DMS 273 (cell line): Measurements from ENCODE around the gene SH3GLB1.

ENCODE experiments used
- DNase-seq: peaks from one replicate; lab custom pipeline; 2025; ENCODE audit not compliant: unreplicated experiment; lab: John Stamatoyannopoulos, UW

SH3GLB1 gene

GRCh38 chr1:86731416-86731815, 27.0 kb downstream of the SH3GLB1 start:
- DNase-seq, result no peak

GRCh38 chr1:86733340-86733739, 29.0 kb downstream of the SH3GLB1 start:
- no peak for DNase-seq

DNA sequence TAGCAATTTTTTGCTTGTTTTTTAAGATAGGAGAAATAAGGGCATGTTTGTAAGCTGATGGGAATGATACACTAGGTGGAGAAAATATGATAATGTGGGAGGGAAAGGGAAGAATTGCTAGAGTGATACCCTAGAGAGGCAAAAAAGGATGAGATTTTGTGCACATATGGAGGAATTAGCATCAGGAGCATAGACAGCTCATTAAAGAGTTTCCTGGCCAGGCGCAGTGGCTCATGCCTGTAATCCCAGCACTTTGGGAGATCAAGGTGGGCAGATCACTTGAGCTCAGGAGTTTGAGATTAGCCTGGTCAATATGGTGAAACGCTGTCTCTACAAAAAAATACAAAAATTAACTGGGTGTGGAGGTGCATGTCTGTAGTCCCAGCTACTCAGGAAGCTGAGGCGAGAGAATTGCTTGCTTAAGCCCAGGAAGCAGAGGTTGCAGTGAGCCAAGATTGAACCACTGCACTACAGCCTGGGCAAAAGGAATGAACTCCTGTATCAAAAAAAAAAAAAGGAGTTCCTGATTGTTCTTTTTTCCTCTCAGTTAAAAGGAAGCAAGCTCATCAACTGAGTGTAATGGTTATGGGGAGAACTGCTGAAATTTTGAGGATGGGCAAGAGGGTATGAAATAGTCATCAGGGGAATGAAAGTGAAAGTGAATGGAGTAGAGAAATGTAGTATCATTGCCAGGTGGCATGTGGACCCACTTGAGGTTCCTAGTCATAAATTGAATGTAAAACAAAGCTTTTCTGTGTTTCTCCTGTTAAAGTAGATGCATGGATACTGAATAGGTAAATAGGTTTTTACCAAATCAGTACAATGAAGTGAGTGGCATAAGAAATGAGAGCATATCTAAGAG, 35.5 kb downstream of the SH3GLB1 start:
- no peak for DNase-seq

DNA sequence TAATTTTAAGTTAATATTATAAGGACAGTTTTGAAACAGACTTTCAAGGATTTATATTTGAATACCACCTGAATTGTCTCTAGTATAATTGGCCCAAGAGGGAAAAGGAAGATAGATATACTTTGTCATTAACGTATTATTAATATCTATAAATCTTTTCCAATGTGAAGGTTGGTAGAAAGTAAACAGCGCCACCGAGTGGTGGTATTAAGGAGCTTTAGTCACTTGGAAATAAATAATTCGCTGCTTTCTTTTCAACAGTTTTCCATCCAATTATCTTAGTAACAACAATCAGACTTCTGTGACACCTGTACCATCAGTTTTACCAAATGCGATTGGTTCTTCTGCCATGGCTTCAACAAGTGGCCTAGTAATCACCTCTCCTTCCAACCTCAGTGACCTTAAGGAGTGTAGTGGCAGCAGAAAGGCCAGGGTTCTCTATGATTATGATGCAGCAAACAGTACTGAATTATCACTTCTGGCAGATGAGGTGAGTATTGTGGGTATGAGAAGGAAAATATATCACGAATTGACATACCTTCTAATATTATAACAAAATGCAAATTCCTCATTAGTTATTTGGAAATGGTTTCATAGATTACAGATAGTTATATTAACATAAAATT, 37.7 kb downstream of the SH3GLB1 start:
- DNase-seq, result peak; percentile 61

DNA sequence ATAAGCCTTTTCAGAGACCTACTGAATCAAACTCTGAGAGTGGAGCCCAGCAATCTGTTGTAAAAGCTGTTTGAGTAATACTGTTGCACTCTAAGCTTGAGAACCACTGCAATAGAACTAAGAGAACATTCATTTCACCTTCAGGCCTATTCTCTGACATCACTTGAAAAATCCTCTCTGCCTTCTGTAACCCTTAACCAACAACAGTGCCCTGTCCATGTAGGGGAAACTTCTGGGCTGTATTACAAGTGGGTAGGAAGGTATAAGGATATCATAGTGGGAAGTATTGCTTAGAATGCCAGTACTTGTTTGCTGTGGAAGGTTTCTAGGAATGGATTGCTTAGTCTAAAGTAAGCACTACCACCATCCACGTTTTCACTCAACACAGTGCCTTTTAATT, 42.9 kb downstream of the SH3GLB1 start:
- no peak for DNase-seq

DNA sequence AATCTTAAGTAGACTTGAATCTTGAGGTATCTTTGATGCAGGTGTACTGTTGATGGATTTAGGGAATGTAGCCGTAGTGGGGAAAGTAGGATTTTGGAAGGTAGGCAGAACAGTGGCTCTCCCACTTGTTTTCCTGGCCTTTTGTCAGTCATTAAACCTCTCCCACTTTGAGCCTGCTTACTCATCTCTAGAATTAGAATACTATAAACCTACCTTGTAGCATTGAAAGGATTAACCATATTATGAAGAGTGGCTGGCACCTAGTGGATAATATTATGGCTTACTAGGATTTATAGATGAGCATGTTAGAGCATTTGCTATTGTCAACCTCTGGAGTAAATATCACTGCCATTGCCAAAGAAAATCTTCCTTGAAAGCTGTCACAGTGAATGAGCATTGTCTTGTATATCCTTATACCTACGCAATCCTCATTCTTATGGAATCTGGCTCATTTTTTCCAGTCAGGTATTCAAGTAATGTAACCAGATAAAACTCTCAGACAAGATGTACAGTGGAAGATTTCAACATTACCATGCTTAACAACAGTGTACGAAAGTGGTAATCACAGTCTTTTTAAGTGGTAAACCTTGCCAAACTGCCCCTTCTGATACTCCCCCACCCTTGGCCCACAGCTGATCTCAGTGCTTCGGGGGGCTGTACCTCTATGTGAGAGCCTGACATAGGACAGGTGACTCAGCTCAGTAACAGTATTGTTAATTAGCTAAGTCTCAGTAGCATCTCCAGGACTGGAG, 44.4 kb downstream of the SH3GLB1 start:
- DNase-seq, result no peak

DNA sequence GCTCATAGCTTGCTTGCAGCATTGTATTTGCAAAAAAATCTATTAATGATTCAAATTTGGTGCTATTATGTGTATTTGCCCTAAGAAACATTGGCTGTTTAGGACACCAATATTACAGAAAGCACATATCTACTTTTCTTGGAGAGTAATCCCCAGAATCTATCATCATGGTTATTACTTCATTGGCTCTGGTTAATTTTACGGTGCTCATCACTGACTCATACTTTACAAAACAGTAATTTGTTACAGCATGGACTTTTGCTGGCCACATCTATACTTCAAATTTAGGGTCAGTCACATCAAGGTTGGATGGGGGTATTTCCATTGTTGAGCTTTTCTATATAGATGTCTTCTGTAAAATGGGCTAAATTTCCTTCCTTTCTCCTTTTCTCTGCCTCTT, 45.7 kb downstream of the SH3GLB1 start:
- no peak for DNase-seq

DNA sequence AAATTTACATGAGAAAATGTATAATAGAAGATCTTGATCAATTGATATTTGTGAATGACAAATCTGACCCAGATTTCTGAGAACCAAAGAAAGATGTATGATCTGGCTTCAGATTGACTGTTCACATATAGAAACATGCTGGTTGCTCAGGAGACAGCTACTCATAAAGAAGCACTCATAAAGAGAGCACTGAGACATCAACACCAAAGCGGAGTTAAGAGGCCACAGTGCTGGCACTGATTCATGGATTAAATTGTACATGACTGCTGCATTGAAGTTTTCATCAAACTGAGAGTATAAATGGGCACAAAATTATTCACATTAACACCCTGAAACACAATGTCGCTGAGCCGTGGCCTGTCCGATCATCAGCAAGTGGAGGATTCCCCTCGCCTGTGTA, 46.2 kb downstream of the SH3GLB1 start:
- DNase-seq, result no peak

- no peak for DNase-seq
These were observed 47.5 kb downstream of the SH3GLB1 start for GRCh38 chr1:86751923-86752322.

GRCh38 chr1:86753700-86754099, 49.3 kb downstream of the SH3GLB1 start:
- peak; percentile 28 for DNase-seq

- no peak for DNase-seq
These were observed 50.0 kb downstream of the SH3GLB1 start for GRCh38 chr1:86754265-86754974.

DNA sequence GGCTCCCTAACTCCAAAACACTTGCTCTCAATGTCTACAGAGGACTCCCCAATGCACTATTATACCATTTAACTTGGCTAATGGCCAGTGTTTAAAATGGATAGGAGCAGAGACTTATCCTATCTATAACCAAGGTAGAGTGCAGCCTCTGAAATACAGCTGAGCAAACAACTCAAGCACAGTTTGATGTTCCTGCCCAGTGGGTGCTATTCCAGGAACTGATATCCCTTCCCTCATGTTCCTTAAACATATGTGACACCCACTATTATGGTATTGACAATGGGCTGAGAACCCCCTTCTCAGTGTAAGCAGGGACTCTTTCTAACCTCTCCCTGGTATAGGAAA, 51.7 kb downstream of the SH3GLB1 start:
- no peak for DNase-seq

- DNase-seq, result no peak
These were observed 53.1 kb downstream of the SH3GLB1 start for GRCh38 chr1:86757272-86757984.

GRCh38 chr1:86758570-86758969, 54.2 kb downstream of the SH3GLB1 start:
- DNase-seq, result no peak

GRCh38 chr1:86760199-86760598, 55.8 kb downstream of the SH3GLB1 start:
- no peak for DNase-seq

- DNase-seq, result no peak
These were observed 58.0 kb downstream of the SH3GLB1 start for GRCh38 chr1:86762336-86762735.

- DNase-seq, result no peak
These were observed 60.1 kb downstream of the SH3GLB1 start for GRCh38 chr1:86764523-86764922.

GRCh38 chr1:86765073-86765472, 60.7 kb downstream of the SH3GLB1 start:
- no peak for DNase-seq

GRCh38 chr1:86765674-86766073, 61.3 kb downstream of the SH3GLB1 start:
- DNase-seq, result no peak

DNA sequence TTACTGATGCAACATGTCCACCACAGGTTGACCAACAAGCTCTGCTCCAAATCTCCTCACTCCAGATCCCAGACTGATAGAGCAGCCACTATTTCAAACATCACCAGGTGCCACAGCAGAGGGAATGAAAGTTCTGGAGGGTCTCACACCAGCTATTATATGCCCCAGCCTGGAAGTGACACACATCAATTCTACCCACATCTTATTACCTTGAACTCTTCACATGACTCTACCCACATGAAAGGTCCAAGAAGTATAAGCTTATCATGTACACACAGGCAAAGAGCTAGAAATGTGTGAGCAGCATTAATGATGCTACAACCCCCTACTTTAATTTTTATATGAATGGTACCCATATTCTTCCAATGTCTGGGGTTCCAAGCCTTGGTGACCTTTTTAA, 64.2 kb downstream of the SH3GLB1 start:
- DNase-seq, result no peak

- DNase-seq, result no peak
These were observed 64.7 kb downstream of the SH3GLB1 start for GRCh38 chr1:86769065-86769464.
